ENCODE data around the gene ERC1.
A peak's percentile ranks its signal among the peaks of the same experiment; 100 is the strongest.

The ERC1 gene

DNA sequence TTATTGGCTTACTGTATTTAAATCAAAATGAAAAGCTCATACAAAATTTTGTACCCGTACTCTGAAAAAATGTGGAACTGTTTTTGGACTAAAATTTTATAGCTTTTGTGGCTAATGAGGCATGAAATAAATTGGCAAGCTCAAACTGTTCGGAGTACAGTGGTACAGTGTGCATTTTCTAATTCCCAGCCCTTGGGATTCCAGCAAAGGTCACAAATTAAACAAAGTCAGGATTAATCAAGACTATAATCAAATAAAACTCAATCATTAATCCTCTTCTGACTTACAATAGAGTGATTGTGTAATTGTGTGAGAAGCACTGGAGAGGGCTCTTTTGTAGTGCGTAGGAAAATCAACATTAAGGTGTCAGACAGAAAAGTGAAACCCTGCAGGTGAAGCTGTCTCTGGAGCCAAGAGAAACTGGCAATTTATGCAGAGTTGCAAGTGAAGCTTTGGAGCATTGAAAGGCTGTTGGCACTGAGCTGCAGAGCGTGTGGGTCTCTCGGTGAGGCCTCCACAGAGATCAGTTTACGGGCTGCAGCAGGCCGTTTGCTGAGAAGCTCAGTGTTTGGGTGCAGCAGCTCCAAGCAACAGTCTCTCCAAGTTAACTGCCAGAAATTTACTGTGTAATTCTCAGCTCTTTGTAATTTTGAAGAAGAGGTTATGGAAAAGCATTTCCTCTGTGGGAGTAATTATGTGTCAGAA, 327.5 kb downstream of the ERC1 start:
- Histone ChIP-seq H3K9me3 (ENCODE audit: severe bottlenecking) (peaks cover 6% of the 10 kb centered on the region), H3K4me3 (ENCODE audit: severe bottlenecking) (no peak overlapping the region), H3K4me1 (ENCODE audit: insufficient read depth, poor library complexity, severe bottlenecking) (peaks cover 20% of the 10 kb centered on the region), H3K27ac (ENCODE audit: poor library complexity, severe bottlenecking) (no peak overlapping the region), H3K36me3 (ENCODE audit: low read depth) (peaks cover 27% of the 10 kb centered on the region), H3K27me3 (ENCODE audit: insufficient read depth, poor library complexity, severe bottlenecking) (no peaks in the 10 kb centered on the region)
- DNase-seq (ENCODE audit: low spot score): no peak
- ATAC-seq (ENCODE audit: low read depth): peak; percentile 60
- TF ChIP-seq, protein P1, sequence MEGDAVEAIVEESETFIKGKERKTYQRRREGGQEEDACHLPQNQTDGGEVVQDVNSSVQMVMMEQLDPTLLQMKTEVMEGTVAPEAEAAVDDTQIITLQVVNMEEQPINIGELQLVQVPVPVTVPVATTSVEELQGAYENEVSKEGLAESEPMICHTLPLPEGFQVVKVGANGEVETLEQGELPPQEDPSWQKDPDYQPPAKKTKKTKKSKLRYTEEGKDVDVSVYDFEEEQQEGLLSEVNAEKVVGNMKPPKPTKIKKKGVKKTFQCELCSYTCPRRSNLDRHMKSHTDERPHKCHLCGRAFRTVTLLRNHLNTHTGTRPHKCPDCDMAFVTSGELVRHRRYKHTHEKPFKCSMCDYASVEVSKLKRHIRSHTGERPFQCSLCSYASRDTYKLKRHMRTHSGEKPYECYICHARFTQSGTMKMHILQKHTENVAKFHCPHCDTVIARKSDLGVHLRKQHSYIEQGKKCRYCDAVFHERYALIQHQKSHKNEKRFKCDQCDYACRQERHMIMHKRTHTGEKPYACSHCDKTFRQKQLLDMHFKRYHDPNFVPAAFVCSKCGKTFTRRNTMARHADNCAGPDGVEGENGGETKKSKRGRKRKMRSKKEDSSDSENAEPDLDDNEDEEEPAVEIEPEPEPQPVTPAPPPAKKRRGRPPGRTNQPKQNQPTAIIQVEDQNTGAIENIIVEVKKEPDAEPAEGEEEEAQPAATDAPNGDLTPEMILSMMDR (IDR thresholded peaks at IDR 0.05; ENCODE audit: poor library complexity, severe bottlenecking): no peak

DNA sequence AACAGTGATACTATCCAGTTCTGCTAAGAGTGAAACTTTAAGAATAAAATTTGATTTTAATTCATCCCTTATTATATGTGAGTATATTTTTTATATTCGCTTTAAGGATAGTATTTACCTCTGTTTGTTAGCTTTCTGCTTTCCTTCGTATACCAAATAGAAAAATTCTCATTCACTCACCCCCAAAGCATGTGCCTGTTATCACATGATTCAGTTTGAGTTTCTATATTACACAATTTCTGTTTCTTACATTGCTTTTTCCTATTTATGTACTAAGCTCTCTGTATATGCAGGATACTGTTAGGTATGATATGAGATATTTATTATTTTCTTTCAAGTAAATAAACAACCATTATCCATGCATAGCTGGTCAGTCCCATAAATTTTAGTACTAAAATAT, 328.2 kb downstream of the ERC1 start:
- Histone ChIP-seq H3K27me3 (ENCODE audit: insufficient read depth, poor library complexity, severe bottlenecking) (no peaks in the 10 kb centered on the region), H3K27ac (ENCODE audit: poor library complexity, severe bottlenecking) (no peak overlapping the region), H3K36me3 (ENCODE audit: low read depth) (peaks cover 19% of the 10 kb centered on the region), H3K9me3 (ENCODE audit: severe bottlenecking) (peaks cover 2% of the 10 kb centered on the region), H3K4me1 (ENCODE audit: insufficient read depth, poor library complexity, severe bottlenecking) (peaks cover 20% of the 10 kb centered on the region), H3K4me3 (ENCODE audit: severe bottlenecking) (no peak overlapping the region)
- ATAC-seq (ENCODE audit: low read depth) (no peak), DNase-seq (ENCODE audit: low spot score) (no peak)
- TF ChIP-seq, protein P1 (IDR thresholded peaks at IDR 0.05; ENCODE audit: poor library complexity, severe bottlenecking): no peak

DNA sequence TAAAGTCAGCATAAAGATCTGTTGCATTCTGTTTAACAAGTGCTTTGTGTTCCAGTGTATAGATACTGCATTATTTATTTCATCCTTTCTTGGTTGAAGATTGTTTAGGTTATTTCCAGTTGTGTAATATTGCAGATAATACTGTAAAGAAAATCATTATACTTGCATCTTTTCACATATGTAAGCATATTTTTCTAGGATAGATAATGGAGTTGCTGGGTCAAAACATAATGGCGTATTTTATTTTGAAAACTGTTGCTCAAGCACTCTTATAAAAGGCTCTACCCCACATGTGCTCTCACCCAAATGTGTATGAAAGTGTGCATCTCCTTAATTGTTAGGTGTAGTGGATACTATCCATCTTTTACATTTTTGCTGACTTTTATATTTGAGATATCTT, 329.0 kb downstream of the ERC1 start:
- TF ChIP-seq, protein P1 (IDR thresholded peaks at IDR 0.05; ENCODE audit: poor library complexity, severe bottlenecking): no peak
- DNase-seq (ENCODE audit: low spot score) (no peak), ATAC-seq (ENCODE audit: low read depth) (no peak)
- no peak overlapping the region for H3K4me3 ChIP-seq (ENCODE audit: severe bottlenecking)
- H3K4me1 ChIP-seq (ENCODE audit: insufficient read depth, poor library complexity, severe bottlenecking): peaks cover 20% of the 10 kb centered on the region
- H3K9me3 ChIP-seq (ENCODE audit: severe bottlenecking): peaks cover 2% of the 10 kb centered on the region
- H3K27ac ChIP-seq (ENCODE audit: poor library complexity, severe bottlenecking): no peak overlapping the region
- peaks cover 15% of the 10 kb centered on the region for H3K36me3 ChIP-seq (ENCODE audit: low read depth)
- H3K27me3 ChIP-seq (ENCODE audit: insufficient read depth, poor library complexity, severe bottlenecking): no peaks in the 10 kb centered on the region

DNA sequence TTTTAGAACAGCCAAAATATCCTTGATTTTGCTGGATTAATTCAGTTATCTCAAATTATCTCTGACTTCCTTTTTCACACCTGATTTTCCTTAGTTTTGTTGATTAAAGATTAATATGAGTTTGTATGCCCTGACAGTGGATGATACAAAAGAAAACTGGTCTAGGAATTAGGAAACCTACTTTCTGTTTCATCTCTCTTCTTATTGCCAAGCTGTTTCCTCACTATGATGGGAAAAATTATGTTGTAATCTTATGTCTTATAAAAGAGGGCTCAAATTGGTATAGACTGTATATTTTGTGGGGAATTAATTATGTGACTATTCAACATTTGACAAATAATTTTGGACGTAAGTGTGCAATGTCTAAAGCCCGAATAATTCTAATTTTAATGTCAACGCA, 331.8 kb downstream of the ERC1 start:
- ATAC-seq (ENCODE audit: low read depth): no peak
- H3K9me3 ChIP-seq (ENCODE audit: severe bottlenecking): peaks cover 2% of the 10 kb centered on the region
- H3K4me1 ChIP-seq (ENCODE audit: insufficient read depth, poor library complexity, severe bottlenecking): peaks cover 16% of the 10 kb centered on the region
- no peaks in the 10 kb centered on the region for H3K27me3 ChIP-seq (ENCODE audit: insufficient read depth, poor library complexity, severe bottlenecking)
- TF ChIP-seq, protein P1 (IDR thresholded peaks at IDR 0.05; ENCODE audit: poor library complexity, severe bottlenecking): no peak
- H3K27ac ChIP-seq (ENCODE audit: poor library complexity, severe bottlenecking): no peak overlapping the region
- H3K36me3 ChIP-seq (ENCODE audit: low read depth): peaks cover 4% of the 10 kb centered on the region; the same call in 1 of the 2 replicates
- DNase-seq (ENCODE audit: low spot score): no peak
- H3K4me3 ChIP-seq (ENCODE audit: severe bottlenecking): no peak overlapping the region

DNA sequence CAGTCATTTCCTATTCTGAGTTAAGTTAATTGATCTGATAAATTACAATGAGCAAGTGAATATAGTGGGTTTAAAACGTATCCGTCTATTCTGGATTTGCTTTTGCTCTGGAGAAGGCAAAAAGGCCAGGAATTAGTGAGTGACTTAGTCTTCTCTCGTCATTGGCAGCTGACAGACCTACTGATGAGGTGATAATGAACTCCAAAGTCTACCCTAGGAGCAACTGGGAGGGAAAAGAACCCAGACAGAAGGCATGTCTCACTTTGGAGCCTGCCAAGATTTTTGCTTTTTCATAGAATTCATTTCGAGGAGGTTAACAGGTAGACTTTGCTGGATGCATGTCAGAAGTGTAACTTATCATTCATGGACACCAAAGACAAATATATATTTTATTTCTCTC, 333.1 kb downstream of the ERC1 start:
- Histone ChIP-seq H3K4me3 (ENCODE audit: severe bottlenecking) (no peak overlapping the region), H3K27me3 (ENCODE audit: insufficient read depth, poor library complexity, severe bottlenecking) (no peaks in the 10 kb centered on the region), H3K9me3 (ENCODE audit: severe bottlenecking) (peaks cover 2% of the 10 kb centered on the region), H3K4me1 (ENCODE audit: insufficient read depth, poor library complexity, severe bottlenecking) (peaks cover 5% of the 10 kb centered on the region), H3K36me3 (ENCODE audit: low read depth) (peaks cover 4% of the 10 kb centered on the region; the same call in 1 of the 2 replicates), H3K27ac (ENCODE audit: poor library complexity, severe bottlenecking) (no peak overlapping the region)
- DNase-seq (ENCODE audit: low spot score): no peak
- TF ChIP-seq, protein P1 (IDR thresholded peaks at IDR 0.05; ENCODE audit: poor library complexity, severe bottlenecking): no peak
- ATAC-seq (ENCODE audit: low read depth): no peak

Measured in RWPE2 (cell line).